Neural progenitor cell (in vitro differentiated cells): ENCODE data around the gene FGF11. TPM values are rescaled to one million over a fixed set of nuclear protein-coding genes. Genes with fewer than 3 reads are reported as not detected.

Experiments used
- DNase-seq: peaks from one replicate; pipeline ENCODE4 v3.0.0-alpha.2; 2016; ENCODE audit warnings: low spot score
- H2AFZ ChIP-seq: fragments of 200-600 bp; sonication (generic); replicated peaks from 2 replicates; pipeline ENCODE4 v1.6.1; 2016; ENCODE audit warnings: antibody characterized with exemption
- H3F3A ChIP-seq: fragments of 200-600 bp; sonication (generic); 2 replicates; pipeline ENCODE4 v1.6.1; 2016; ENCODE audit warnings: antibody characterized with exemption, low read depth
- H3K27ac ChIP-seq: fragments of 200-600 bp; sonication (generic); 2 replicates; pipeline ENCODE4 v1.5.1; 2016; ENCODE audit warnings: mild to moderate bottlenecking
- H3K27me3 ChIP-seq: fragments of 200-600 bp; sonication (generic); 2 replicates; pipeline ENCODE4 v1.6.1; 2016; ENCODE audit warnings: mild to moderate bottlenecking, moderate library complexity
- H3K36me3 ChIP-seq: fragments of 200-600 bp; sonication (generic); 2 replicates; pipeline ENCODE4 v1.5.1; 2016
- H3K4me1 ChIP-seq: fragments of 200-600 bp; sonication (generic); 2 replicates; pipeline ENCODE4 v1.6.1; 2016; ENCODE audit warnings: mixed run types
- H3K4me2 ChIP-seq: fragments of 200-600 bp; sonication (generic); 2 replicates; pipeline ENCODE4 v1.6.1; 2016
- H3K4me3 ChIP-seq: fragments of 200-600 bp; sonication (generic); 2 replicates; pipeline ENCODE4 v1.5.1; 2016
- H3K79me2 ChIP-seq: fragments of 200-600 bp; sonication (generic); 2 replicates; pipeline ENCODE4 v1.6.1; 2016; ENCODE audit warnings: low read depth
- H3K9ac ChIP-seq: fragments of 200-600 bp; sonication (generic); 2 replicates; pipeline ENCODE4 v1.6.1; 2016
- H3K9me3 ChIP-seq: fragments of 200-600 bp; sonication (generic); 2 replicates; pipeline ENCODE4 v1.5.1; 2016; ENCODE audit warnings: low read depth
- H4K20me1 ChIP-seq: fragments of 200-600 bp; sonication (generic); 2 replicates; pipeline ENCODE4 v1.6.1; 2016; ENCODE audit warnings: low read depth
- H3K27ac Mint-ChIP-seq: 3 replicates; pipeline ENCODE4 v1.8.0; 2021; ENCODE audit warnings: mixed read lengths
- H3K27me3 Mint-ChIP-seq: 2 replicates; pipeline ENCODE4 v1.8.0; 2022; ENCODE audit warnings: low read depth, mild to moderate bottlenecking, inconsistent platforms, moderate library complexity, mixed read lengths; ENCODE audit not compliant: insufficient read depth
- H3K36me3 Mint-ChIP-seq: 3 replicates; pipeline ENCODE4 v1.8.0; 2021; ENCODE audit warnings: mixed read lengths
- H3K4me1 Mint-ChIP-seq: 3 replicates; pipeline ENCODE4 v1.8.0; 2021; ENCODE audit warnings: mixed read lengths
- H3K4me3 Mint-ChIP-seq: 3 replicates; pipeline ENCODE4 v1.8.0; 2021; ENCODE audit warnings: mild to moderate bottlenecking, moderate library complexity, mixed read lengths
- H3K9me3 Mint-ChIP-seq: 3 replicates; pipeline ENCODE4 v1.8.0; 2020; ENCODE audit warnings: mixed read lengths
- CTCF ChIP-seq: fragments of 200-600 bp; sonication (generic); IDR thresholded peaks from 2 replicates; pipeline ENCODE4 v1.5.1; 2017; ENCODE audit warnings: antibody characterized with exemption, mild to moderate bottlenecking
- EZH2 ChIP-seq: fragments of 200-600 bp; sonication (generic); IDR thresholded peaks from 2 replicates; pipeline ENCODE4 v1.6.1; 2017; ENCODE audit warnings: antibody characterized with exemption, mild to moderate bottlenecking, moderate library complexity
- EZH2phosphoT487 ChIP-seq: fragments of 200-600 bp; sonication (generic); IDR thresholded peaks from 2 replicates; pipeline ENCODE4 v1.6.1; 2017; ENCODE audit warnings: antibody characterized with exemption
- total RNA-seq: library from RNA; depleted of rRNA; stranded (reverse); fragments of >200 nt; gene quantifications from 2 replicates; pipeline ENCODE4 v1.2.3, GENCODE V29; 2015; ENCODE audit warnings: low replicate concordance

The FGF11 gene
- total RNA-seq, 1 donor from 2014 or later, result 7.6 TPM

- Histone ChIP-seq H3K79me2 (no peaks in the 10 kb centered on the region), H4K20me1 (no peaks in the 10 kb centered on the region), H2AFZ (no peak overlapping the region), H3K36me3 (no peaks in the 10 kb centered on the region), H3K27me3 (no peaks in the 10 kb centered on the region), H3K9ac (no peak overlapping the region), H3K9me3 (no peaks in the 10 kb centered on the region), H3K27ac (no peak overlapping the region), H3K4me3 (no peak overlapping the region), H3F3A (no peaks in the 10 kb centered on the region), H3K4me1 (no peaks in the 10 kb centered on the region), H3K4me2 (no peak overlapping the region)
- TF ChIP-seq EZH2 (no peak), EZH2phosphoT487 (no peak), CTCF (no peak)
- Mint-ChIP-seq H3K9me3 (no peaks in the 10 kb centered on the region), H3K36me3 (no peaks in the 10 kb centered on the region), H3K27ac (no peak overlapping the region), H3K4me1 (peaks cover 3% of the 10 kb centered on the region), H3K27me3 (peaks cover 17% of the 10 kb centered on the region), H3K4me3 (no peak overlapping the region)
- no peak for DNase-seq
Measured at GRCh38 chr17:7426896-7427489, 12.3 kb upstream of the FGF11 start.

DNA sequence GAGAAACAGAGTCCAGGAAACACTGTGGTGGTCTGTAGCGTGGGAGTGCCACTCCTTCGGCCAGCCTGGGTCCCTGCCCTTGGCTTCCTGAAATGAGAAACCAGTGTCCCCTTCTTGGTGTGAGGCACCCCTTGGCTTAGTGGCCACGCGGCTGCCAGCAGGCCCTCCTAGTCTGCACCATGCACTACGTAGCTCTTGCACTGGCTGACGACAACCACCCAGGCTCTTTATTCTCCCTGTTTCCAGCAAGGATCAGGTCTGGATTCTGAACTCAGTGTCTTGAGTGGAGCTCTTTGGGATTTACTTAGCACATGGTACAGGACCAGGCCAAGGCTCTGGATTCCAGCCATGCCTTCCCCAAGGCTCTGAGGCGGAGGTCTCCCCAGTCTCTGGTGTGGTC lies 11.8 kb upstream of the FGF11 start:
- Histone ChIP-seq H2AFZ (no peak overlapping the region), H4K20me1 (no peaks in the 10 kb centered on the region), H3K27me3 (no peaks in the 10 kb centered on the region), H3K9ac (no peak overlapping the region), H3K4me1 (no peaks in the 10 kb centered on the region), H3K27ac (no peak overlapping the region), H3K9me3 (no peaks in the 10 kb centered on the region), H3K4me2 (no peak overlapping the region), H3K4me3 (no peak overlapping the region), H3K36me3 (no peaks in the 10 kb centered on the region), H3F3A (no peaks in the 10 kb centered on the region), H3K79me2 (no peaks in the 10 kb centered on the region)
- Mint-ChIP-seq H3K27ac (peak overlapping the region; percentile 17), H3K4me3 (no peak overlapping the region), H3K9me3 (no peaks in the 10 kb centered on the region), H3K4me1 (peaks cover 3% of the 10 kb centered on the region), H3K27me3 (peaks cover 13% of the 10 kb centered on the region), H3K36me3 (no peaks in the 10 kb centered on the region)
- TF ChIP-seq EZH2, result no peak
- no peak for TF ChIP-seq EZH2phosphoT487
- TF ChIP-seq CTCF, result no peak
- DNase-seq, result no peak

DNA sequence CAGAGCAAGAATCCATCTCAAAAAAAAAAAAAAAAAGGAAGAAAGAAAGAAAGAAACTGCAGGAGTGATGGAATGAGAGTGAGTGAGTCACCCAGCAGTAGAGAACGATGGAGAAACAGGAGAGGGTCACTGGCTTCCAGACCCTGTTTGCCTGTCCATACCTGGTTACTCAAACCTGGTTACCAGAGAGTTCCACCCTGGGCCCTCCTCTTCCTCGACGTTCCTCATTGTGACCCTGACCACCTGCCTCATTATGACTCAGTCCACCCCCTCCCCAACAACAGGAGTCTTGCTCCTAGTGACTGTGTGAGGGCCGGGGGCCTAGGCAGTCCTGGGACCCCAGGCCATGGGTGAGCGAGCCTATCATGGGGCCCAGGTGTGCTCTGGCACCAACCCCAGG lies 10.8 kb upstream of the FGF11 start, which contains the start of gene SPEM3:
Gene SPEM3, plus strand, starts transcription at position 301 of the 400 bp plus-strand sequence. Its CDS starts 46 bp downstream, at position 347.
- H3K79me2 ChIP-seq, result no peaks in the 10 kb centered on the region
- no peak within 1 kb of the TSS for H3K4me3 Mint-ChIP-seq
- peaks cover 7% of the 10 kb centered on the region for H3K27me3 Mint-ChIP-seq
- no peak for DNase-seq
- no peak within 1 kb of the TSS for H3K9ac ChIP-seq
- H3K4me1 ChIP-seq, result no peaks in the 10 kb centered on the region
- no peaks in the 10 kb centered on the region for H3K36me3 ChIP-seq
- no peak within 1 kb of the TSS for H3K27ac ChIP-seq
- H3K4me3 ChIP-seq, result no peak within 1 kb of the TSS
- H3K4me2 ChIP-seq, result no peak within 1 kb of the TSS
- no peaks in the 10 kb centered on the region for H3F3A ChIP-seq
- peak within 1 kb of the TSS; percentile 74 for H3K27ac Mint-ChIP-seq
- H3K27me3 ChIP-seq, result no peaks in the 10 kb centered on the region
- H4K20me1 ChIP-seq, result no peaks in the 10 kb centered on the region
- peaks cover 3% of the 10 kb centered on the region for H3K4me1 Mint-ChIP-seq
- no peak within 1 kb of the TSS for H2AFZ ChIP-seq
- no peaks in the 10 kb centered on the region for H3K36me3 Mint-ChIP-seq
- TF ChIP-seq EZH2, result no peak
- TF ChIP-seq CTCF, result no peak
- TF ChIP-seq EZH2phosphoT487, result no peak
- no peaks in the 10 kb centered on the region for H3K9me3 ChIP-seq
- no peaks in the 10 kb centered on the region for H3K9me3 Mint-ChIP-seq
